ENCODE data around the gene DEPDC5.
"Not testable (repeated sequence)": the region's sequence is repeated elsewhere in the genome, so short reads cannot be mapped to it uniquely, and the experiment has no call there.

DEPDC5 gene

GRCh38 chr22:31753634-31754501 lies at the start of gene DEPDC5:
DEPDC5 (plus strand) TSS chr22:31754019; CDS start chr22:31754922, 903 bp downstream.
- DNase-seq (ENCODE audit: low spot score) = peak; percentile 99

GRCh38 chr22:31707519-31707918 lies 46.3 kb upstream of the DEPDC5 start:
- DNase-seq (ENCODE audit: low spot score) = no peak

GRCh38 chr22:31711226-31711625 lies 42.6 kb upstream of the DEPDC5 start:
- not testable (repeated sequence) for DNase-seq (ENCODE audit: low spot score)

GRCh38 chr22:31715147-31715778 lies 38.6 kb upstream of the DEPDC5 start:
- DNase-seq (ENCODE audit: low spot score) = no peak

GRCh38 chr22:31719850-31720471 lies 33.9 kb upstream of the DEPDC5 start:
- no peak for DNase-seq (ENCODE audit: low spot score)

GRCh38 chr22:31723723-31724122 lies 30.1 kb upstream of the DEPDC5 start:
- DNase-seq (ENCODE audit: low spot score) = no peak

- DNase-seq (ENCODE audit: low spot score) = no peak
Observed at GRCh38 chr22:31726692-31727091, 27.1 kb upstream of the DEPDC5 start.

- no peak for DNase-seq (ENCODE audit: low spot score)
Observed at GRCh38 chr22:31728857-31729256, 25.0 kb upstream of the DEPDC5 start.

GRCh38 chr22:31730344-31730711 lies 23.5 kb upstream of the DEPDC5 start:
- DNase-seq (ENCODE audit: low spot score) = no peak

- DNase-seq (ENCODE audit: low spot score) = no peak
Observed at GRCh38 chr22:31732089-31732829, 21.6 kb upstream of the DEPDC5 start.

- DNase-seq (ENCODE audit: low spot score) = no peak
Observed at GRCh38 chr22:31733580-31734079, 20.2 kb upstream of the DEPDC5 start.

GRCh38 chr22:31734512-31734911 lies 19.3 kb upstream of the DEPDC5 start:
- peak; percentile 63 for DNase-seq (ENCODE audit: low spot score)

- DNase-seq (ENCODE audit: low spot score) = no peak
Observed at GRCh38 chr22:31736458-31736857, 17.4 kb upstream of the DEPDC5 start.

GRCh38 chr22:31737932-31738331 lies 15.9 kb upstream of the DEPDC5 start:
- no peak for DNase-seq (ENCODE audit: low spot score)

- DNase-seq (ENCODE audit: low spot score) = no peak
Observed at GRCh38 chr22:31738566-31738965, 15.3 kb upstream of the DEPDC5 start.

GRCh38 chr22:31739795-31740201 lies 14.0 kb upstream of the DEPDC5 start:
- no peak for DNase-seq (ENCODE audit: low spot score)

- not testable (repeated sequence) for DNase-seq (ENCODE audit: low spot score)
Observed at GRCh38 chr22:31740314-31740713, 13.5 kb upstream of the DEPDC5 start.

- no peak for DNase-seq (ENCODE audit: low spot score)
Observed at GRCh38 chr22:31742115-31742514, 11.7 kb upstream of the DEPDC5 start.

GRCh38 chr22:31742682-31743081 lies 11.1 kb upstream of the DEPDC5 start:
- no peak for DNase-seq (ENCODE audit: low spot score)

- no peak for DNase-seq (ENCODE audit: low spot score)
Observed at GRCh38 chr22:31743871-31744270, 9.9 kb upstream of the DEPDC5 start.

GRCh38 chr22:31747441-31747840 lies 6.4 kb upstream of the DEPDC5 start:
- no peak for DNase-seq (ENCODE audit: low spot score)

GRCh38 chr22:31748490-31748889 lies 5.3 kb upstream of the DEPDC5 start:
- DNase-seq (ENCODE audit: low spot score) = no peak

All from GM03348 (cell line).